Parathyroid adenoma (tissue), 2 donors: ENCODE measurements around the gene THAP7.

ENCODE experiments used
- H2AFZ ChIP-seq: fragments of 300-600 bp; sonication (generic); one replicate; pipeline ENCODE4 v1.7.0; 2017; ENCODE audit warnings: antibody characterized with exemption, mild to moderate bottlenecking
- H3K27ac ChIP-seq: fragments of 300-600 bp; sonication (generic); one replicate; pipeline ENCODE4 v1.7.0; 2017
- H3K27me3 ChIP-seq: fragments of 300-600 bp; sonication (generic); one replicate; pipeline ENCODE4 v1.7.0; 2017; ENCODE audit warnings: low read length; ENCODE audit not compliant: control insufficient read depth, insufficient read depth
- H3K36me3 ChIP-seq: fragments of 300-600 bp; sonication (generic); one replicate; pipeline ENCODE4 v1.7.0; 2017; ENCODE audit warnings: low read length; ENCODE audit not compliant: control insufficient read depth, insufficient read depth
- H3K4me1 ChIP-seq: fragments of 300-600 bp; sonication (generic); one replicate; pipeline ENCODE4 v1.7.0; 2017; ENCODE audit warnings: control low read depth
- H3K4me2 ChIP-seq: fragments of 300-600 bp; sonication (generic); one replicate; pipeline ENCODE4 v1.7.0; 2017; ENCODE audit warnings: low read length
- H3K4me3 ChIP-seq: fragments of 300-600 bp; sonication (generic); one replicate; pipeline ENCODE4 v1.7.0; 2017; ENCODE audit warnings: low read depth, low read length
- H3K79me2 ChIP-seq: fragments of 300-600 bp; sonication (generic); one replicate; pipeline ENCODE4 v1.7.0; 2017; ENCODE audit warnings: control low read depth
- H3K9ac ChIP-seq: fragments of 300-600 bp; sonication (generic); one replicate; pipeline ENCODE4 v1.7.0; 2017; ENCODE audit warnings: mild to moderate bottlenecking
- H3K9me3 ChIP-seq: fragments of 300-600 bp; sonication (generic); one replicate; pipeline ENCODE4 v1.7.0; 2017; ENCODE audit warnings: low read length; ENCODE audit not compliant: control insufficient read depth
- CTCF ChIP-seq: fragments of 300-600 bp; sonication (generic); IDR thresholded peaks from one replicate; pipeline ENCODE4 v1.7.0; 2017; ENCODE audit warnings: antibody characterized with exemption, mild to moderate bottlenecking
- donor health status: primary hyperparathyroidism.

THAP7 gene

GRCh38 chr22:21026783-21027692, 25.1 kb upstream of the THAP7 start:
- Histone ChIP-seq H3K4me1 (no peaks in the 10 kb centered on the region), H3K9me3 (no peaks in the 10 kb centered on the region), H2AFZ (no peak overlapping the region), H3K27me3 (peaks cover 3% of the 10 kb centered on the region), H3K27ac (no peak overlapping the region), H3K36me3 (no peaks in the 10 kb centered on the region), H3K4me3 (no peak overlapping the region), H3K9ac (no peak overlapping the region), H3K79me2 (no peaks in the 10 kb centered on the region), H3K4me2 (no peak overlapping the region)
- TF ChIP-seq CTCF: no peak

DNA sequence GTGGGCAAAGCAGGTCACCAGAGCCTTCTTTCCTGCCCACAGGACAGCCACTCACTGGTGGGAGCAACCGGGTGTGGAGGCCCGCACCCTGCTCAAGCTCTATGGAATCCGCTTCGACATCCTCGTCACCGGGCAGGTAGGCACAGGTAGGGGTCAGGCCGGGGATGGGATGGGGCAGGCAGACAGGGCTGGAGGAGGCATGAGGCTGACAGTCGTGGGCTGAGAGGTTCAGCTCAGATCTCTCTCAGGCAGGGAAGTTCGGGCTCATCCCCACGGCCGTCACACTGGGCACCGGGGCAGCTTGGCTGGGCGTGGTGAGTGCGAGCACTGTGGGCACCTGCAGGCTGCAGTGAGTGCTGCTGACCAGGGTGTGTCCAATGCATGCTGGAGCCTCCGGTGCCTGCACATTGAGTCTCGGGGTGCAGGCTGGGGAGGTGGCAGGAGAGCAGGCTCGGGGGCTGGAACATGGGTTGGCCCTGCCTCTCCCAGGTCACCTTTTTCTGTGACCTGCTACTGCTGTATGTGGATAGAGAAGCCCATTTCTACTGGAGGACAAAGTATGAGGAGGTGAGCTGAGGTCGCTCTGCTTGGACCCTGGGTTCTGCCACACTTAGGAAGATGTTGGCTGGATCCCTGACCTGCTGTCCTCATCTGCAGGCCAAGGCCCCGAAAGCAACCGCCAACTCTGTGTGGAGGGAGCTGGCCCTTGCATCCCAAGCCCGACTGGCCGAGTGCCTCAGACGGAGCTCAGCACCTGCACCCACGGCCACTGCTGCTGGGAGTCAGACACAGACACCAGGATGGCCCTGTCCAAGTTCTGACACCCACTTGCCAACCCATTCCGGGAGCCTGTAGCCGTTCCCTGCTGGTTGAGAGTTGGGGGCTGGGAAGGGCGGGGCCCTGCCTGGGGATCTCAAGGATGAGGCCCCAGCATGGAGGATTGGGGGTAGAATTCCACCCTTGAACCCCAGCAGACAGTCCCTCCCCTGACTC, 24.1 kb upstream of the THAP7 start:
- TF ChIP-seq CTCF: no peak
- Histone ChIP-seq H3K4me1 (no peaks in the 10 kb centered on the region), H3K9ac (no peak overlapping the region)

DNA sequence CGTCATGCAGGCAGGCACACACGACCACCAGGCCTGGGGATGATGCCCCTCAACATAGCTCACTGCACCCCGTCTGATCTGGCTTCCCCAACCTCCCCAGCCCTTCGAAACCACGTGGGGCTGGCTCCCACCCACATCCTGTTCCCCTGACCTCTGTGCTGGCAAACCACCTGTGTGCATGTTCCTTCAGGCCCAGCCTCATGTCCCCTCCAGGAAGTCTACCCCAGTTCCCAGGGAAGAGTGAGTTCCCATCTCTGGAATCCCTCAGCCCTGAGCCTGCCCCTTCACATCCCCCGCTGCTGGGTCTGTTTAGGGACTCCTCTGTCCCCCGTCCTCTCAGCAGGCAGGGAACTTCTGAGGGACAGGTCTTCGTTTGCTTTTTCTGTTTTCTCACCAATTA, 23.3 kb upstream of the THAP7 start:
- Histone ChIP-seq H2AFZ (no peak overlapping the region), H3K79me2 (no peaks in the 10 kb centered on the region), H3K9ac (no peak overlapping the region), H3K4me1 (no peaks in the 10 kb centered on the region), H3K4me2 (no peak overlapping the region), H3K27me3 (no peaks in the 10 kb centered on the region), H3K9me3 (no peaks in the 10 kb centered on the region), H3K4me3 (no peak overlapping the region), H3K27ac (no peak overlapping the region), H3K36me3 (no peaks in the 10 kb centered on the region)
- TF ChIP-seq CTCF: no peak

More for the DNA sequence above, 24.1 kb upstream of the THAP7 start:
- no peaks in the 10 kb centered on the region for H3K36me3 ChIP-seq
- H3K9me3 ChIP-seq: no peaks in the 10 kb centered on the region
- H2AFZ ChIP-seq: no peak overlapping the region
- no peaks in the 10 kb centered on the region for H3K79me2 ChIP-seq
- no peak overlapping the region for H3K4me2 ChIP-seq
- H3K27ac ChIP-seq: no peak overlapping the region
- H3K27me3 ChIP-seq: no peaks in the 10 kb centered on the region
- no peak overlapping the region for H3K4me3 ChIP-seq

GRCh38 chr22:21022955-21023614, 21.2 kb upstream of the THAP7 start:
- H3K4me3 ChIP-seq: no peak overlapping the region
- no peak overlapping the region for H2AFZ ChIP-seq
- TF ChIP-seq CTCF: no peak
- no peak overlapping the region for H3K27ac ChIP-seq
- no peak overlapping the region for H3K4me2 ChIP-seq
- H3K79me2 ChIP-seq: no peaks in the 10 kb centered on the region
- no peaks in the 10 kb centered on the region for H3K27me3 ChIP-seq
- no peaks in the 10 kb centered on the region for H3K9me3 ChIP-seq
- no peak overlapping the region for H3K9ac ChIP-seq
- H3K4me1 ChIP-seq: no peaks in the 10 kb centered on the region
- no peaks in the 10 kb centered on the region for H3K36me3 ChIP-seq
